Adipocyte (in vitro differentiated cells): ENCODE data around the gene LAPTM4A.

ENCODE experiments used
- DNase-seq: peaks from one replicate; pipeline ENCODE4 v3.0.0-alpha.2; 2015; ENCODE audit warnings: low read depth
- H3K27me3 ChIP-seq: replicated peaks from 2 replicates; pipeline ENCODE4 v1.7.0; 2013; ENCODE audit warnings: mild to moderate bottlenecking, low read length, moderate library complexity; ENCODE audit not compliant: control insufficient read depth, insufficient read depth
- H3K36me3 ChIP-seq: 2 replicates; pipeline ENCODE4 v1.7.0; 2013; ENCODE audit warnings: low read length, mild to moderate bottlenecking, moderate library complexity; ENCODE audit not compliant: control insufficient read depth, insufficient read depth, severe bottlenecking
- H3K4me1 ChIP-seq: 2 replicates; pipeline ENCODE4 v1.7.0; 2013; ENCODE audit warnings: mild to moderate bottlenecking, low read length, moderate library complexity; ENCODE audit not compliant: control insufficient read depth, insufficient read depth
- H3K4me3 ChIP-seq: 2 replicates; pipeline ENCODE4 v1.7.0; 2013; ENCODE audit warnings: mild to moderate bottlenecking, low read length, moderate library complexity
- H3K9ac ChIP-seq: 2 replicates; pipeline ENCODE4 v1.7.0; 2013; ENCODE audit warnings: mild to moderate bottlenecking, low read length, moderate library complexity
- H3K9me3 ChIP-seq: 2 replicates; pipeline ENCODE4 v1.7.0; 2013; ENCODE audit warnings: mild to moderate bottlenecking, low read length, moderate library complexity; ENCODE audit not compliant: control insufficient read depth

The LAPTM4A gene

GRCh38 chr2:20012282-20013125, 38.9 kb downstream of the LAPTM4A start, which contains the start of gene MATN3:
MATN3 (minus strand) TSS chr2:20012668; CDS start chr2:20012631, 37 bp downstream.
- H3K9ac ChIP-seq = peak within 1 kb of the TSS; percentile 84
- peaks cover 6% of the 10 kb centered on the region for H3K27me3 ChIP-seq
- peaks cover 8% of the 10 kb centered on the region for H3K4me1 ChIP-seq
- peak within 1 kb of the TSS; percentile 78 for H3K4me3 ChIP-seq
- peaks cover 3% of the 10 kb centered on the region for H3K9me3 ChIP-seq
- no peaks in the 10 kb centered on the region for H3K36me3 ChIP-seq
- peak; percentile 75 for DNase-seq

GRCh38 chr2:20012032-20012281, 39.5 kb downstream of the LAPTM4A start:
- no peaks in the 10 kb centered on the region for H3K36me3 ChIP-seq
- H3K4me1 ChIP-seq = peaks cover 8% of the 10 kb centered on the region
- H3K27me3 ChIP-seq = peaks cover 6% of the 10 kb centered on the region
- peaks cover 3% of the 10 kb centered on the region for H3K9me3 ChIP-seq
- H3K9ac ChIP-seq = peak overlapping the region; percentile 55
- no peak for DNase-seq
- H3K4me3 ChIP-seq = peak overlapping the region; percentile 78

- Histone ChIP-seq H3K4me3 (peak overlapping the region; percentile 78), H3K4me1 (peaks cover 8% of the 10 kb centered on the region), H3K9ac (peak overlapping the region; percentile 55), H3K36me3 (no peaks in the 10 kb centered on the region), H3K9me3 (peaks cover 3% of the 10 kb centered on the region), H3K27me3 (peaks cover 6% of the 10 kb centered on the region)
- DNase-seq = no peak
Observed at GRCh38 chr2:20011276-20012031, 40.0 kb downstream of the LAPTM4A start.

GRCh38 chr2:20008703-20009102, 42.7 kb downstream of the LAPTM4A start:
- Histone ChIP-seq H3K9ac (no peak overlapping the region), H3K9me3 (no peaks in the 10 kb centered on the region), H3K27me3 (peaks cover 6% of the 10 kb centered on the region), H3K4me1 (peaks cover 8% of the 10 kb centered on the region), H3K4me3 (no peak overlapping the region), H3K36me3 (no peaks in the 10 kb centered on the region)
- DNase-seq = no peak

- Histone ChIP-seq H3K4me3 (no peak overlapping the region), H3K9me3 (no peaks in the 10 kb centered on the region), H3K9ac (no peak overlapping the region), H3K36me3 (no peaks in the 10 kb centered on the region), H3K4me1 (no peaks in the 10 kb centered on the region), H3K27me3 (no peaks in the 10 kb centered on the region)
- no peak for DNase-seq
Observed at GRCh38 chr2:20005891-20006470, 45.4 kb downstream of the LAPTM4A start.

GRCh38 chr2:20005067-20005627, 46.3 kb downstream of the LAPTM4A start:
- Histone ChIP-seq H3K36me3 (no peaks in the 10 kb centered on the region), H3K4me3 (no peak overlapping the region), H3K9ac (no peak overlapping the region), H3K4me1 (no peaks in the 10 kb centered on the region), H3K27me3 (no peaks in the 10 kb centered on the region), H3K9me3 (no peaks in the 10 kb centered on the region)
- DNase-seq = no peak

GRCh38 chr2:20001361-20001863, 50.0 kb downstream of the LAPTM4A start:
- Histone ChIP-seq H3K4me1 (no peaks in the 10 kb centered on the region), H3K9ac (no peak overlapping the region), H3K9me3 (no peaks in the 10 kb centered on the region), H3K4me3 (no peak overlapping the region), H3K36me3 (no peaks in the 10 kb centered on the region), H3K27me3 (no peaks in the 10 kb centered on the region)
- DNase-seq = no peak

GRCh38 chr2:19993731-19994130, 57.7 kb downstream of the LAPTM4A start:
- no peaks in the 10 kb centered on the region for H3K9me3 ChIP-seq
- no peak for DNase-seq
- no peak overlapping the region for H3K4me3 ChIP-seq
- H3K36me3 ChIP-seq = no peaks in the 10 kb centered on the region
- no peaks in the 10 kb centered on the region for H3K27me3 ChIP-seq
- peaks cover 27% of the 10 kb centered on the region for H3K4me1 ChIP-seq
- H3K9ac ChIP-seq = peak overlapping the region; percentile 27

- Histone ChIP-seq H3K36me3 (no peaks in the 10 kb centered on the region), H3K27me3 (no peaks in the 10 kb centered on the region), H3K9ac (no peak overlapping the region), H3K4me1 (peaks cover 30% of the 10 kb centered on the region), H3K4me3 (no peak overlapping the region), H3K9me3 (no peaks in the 10 kb centered on the region)
- no peak for DNase-seq
Observed at GRCh38 chr2:19991895-19992294, 59.5 kb downstream of the LAPTM4A start.

GRCh38 chr2:19990416-19990728, 61.1 kb downstream of the LAPTM4A start:
- Histone ChIP-seq H3K4me1 (peaks cover 30% of the 10 kb centered on the region), H3K9ac (peak overlapping the region; percentile 86), H3K9me3 (no peaks in the 10 kb centered on the region), H3K36me3 (no peaks in the 10 kb centered on the region), H3K27me3 (no peaks in the 10 kb centered on the region), H3K4me3 (peak overlapping the region; percentile 93)
- DNase-seq = no peak
